ENCODE data around the gene C5orf24.

The C5orf24 gene

DNA sequence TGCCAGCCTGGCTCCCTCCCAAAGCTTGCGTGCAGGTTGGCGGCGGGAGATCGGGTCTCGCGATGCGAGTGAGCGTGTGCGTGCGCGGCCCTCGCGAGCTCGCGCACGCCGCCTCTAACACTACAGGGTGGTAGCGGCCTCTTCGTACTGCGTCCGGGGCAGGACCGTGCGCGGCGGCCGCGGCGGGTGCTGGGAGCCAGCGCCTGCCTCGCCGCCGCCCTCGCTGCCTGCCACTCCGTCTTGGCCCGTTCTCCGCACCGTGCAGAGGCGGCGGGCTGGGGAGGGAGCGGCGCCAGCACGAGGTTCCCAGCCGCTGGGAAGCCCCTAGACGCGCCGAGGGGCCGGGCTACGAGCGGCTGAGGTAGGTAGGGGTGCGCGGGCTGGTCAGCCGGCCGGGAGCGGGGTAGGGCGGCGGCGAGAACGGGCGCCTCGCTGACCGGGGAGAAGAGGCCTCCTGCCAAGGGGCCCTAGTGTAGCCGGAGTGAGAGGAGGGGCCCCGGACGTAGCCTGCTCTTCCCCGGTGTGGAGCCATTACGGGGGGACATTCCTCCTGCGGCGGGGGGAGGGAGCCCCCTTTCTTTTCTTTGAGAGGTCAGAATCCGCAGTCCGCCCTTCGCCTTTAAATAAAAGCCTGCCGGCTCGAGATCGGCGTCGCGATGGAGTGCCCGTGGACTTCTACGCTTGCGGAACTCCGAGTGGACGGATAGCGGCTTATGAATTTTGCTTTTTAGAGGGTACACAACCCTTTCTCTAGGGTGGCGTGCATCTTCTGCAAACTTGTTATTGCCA lies at the start of gene C5orf24 (continued):
- TF ChIP-seq HOXC10 (CRISPR knock-in tag; IDR thresholded peaks at IDR 0.05) (no peak), KLF7 (tag by site-specific recombination; IDR thresholded peaks at IDR 0.05; ENCODE audit: borderline replicate concordance) (no peak), ZNF514 (tag by site-specific recombination; IDR thresholded peaks at IDR 0.05) (no peak), ZNF837 (tag by site-specific recombination; IDR thresholded peaks at IDR 0.05) (no peak)

GRCh38 chr5:134798468-134798867 lies 47.3 kb upstream of the C5orf24 start:
- peaks cover 85 to 87% of the 10 kb centered on the region in 2 experiments for H3K36me3 ChIP-seq (ENCODE audit: control insufficient read depth in 2 of 2, insufficient read depth in 1 of 2, low read length in 2 of 2)
- CTCF ChIA-PET = interaction anchor here (0.6 kb wide), 1 partner anchor 61 kb away, joined by 4 read pairs; no protein-coding TSS in a partner anchor
- POLR2A ChIA-PET = no interaction called here
- no peak overlapping the region for H3K27ac ChIP-seq (ENCODE audit: extremely low read depth, low read depth, low read length)
- H3K4me1 ChIP-seq (ENCODE audit: control insufficient read depth, insufficient read depth, low read length) = no peaks in the 10 kb centered on the region
- no peak overlapping the region for H3K4me3 ChIP-seq (ENCODE audit: low read depth, low read length)
- no peak for TF ChIP-seq ZFP37 (tag by site-specific recombination; IDR thresholded peaks at IDR 0.05)
- TF ChIP-seq, protein P1, sequence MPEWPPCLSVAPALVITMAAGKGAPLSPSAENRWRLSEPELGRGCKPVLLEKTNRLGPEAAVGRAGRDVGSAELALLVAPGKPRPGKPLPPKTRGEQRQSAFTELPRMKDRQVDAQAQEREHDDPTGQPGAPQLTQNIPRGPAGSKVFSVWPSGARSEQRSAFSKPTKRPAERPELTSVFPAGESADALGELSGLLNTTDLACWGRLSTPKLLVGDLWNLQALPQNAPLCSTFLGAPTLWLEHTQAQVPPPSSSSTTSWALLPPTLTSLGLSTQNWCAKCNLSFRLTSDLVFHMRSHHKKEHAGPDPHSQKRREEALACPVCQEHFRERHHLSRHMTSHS (tag by site-specific recombination; IDR thresholded peaks at IDR 0.05) = no peak
- no peaks in the 10 kb centered on the region for H3K9me3 ChIP-seq (ENCODE audit: control insufficient read depth, insufficient read depth, low read depth, low read length)

DNA sequence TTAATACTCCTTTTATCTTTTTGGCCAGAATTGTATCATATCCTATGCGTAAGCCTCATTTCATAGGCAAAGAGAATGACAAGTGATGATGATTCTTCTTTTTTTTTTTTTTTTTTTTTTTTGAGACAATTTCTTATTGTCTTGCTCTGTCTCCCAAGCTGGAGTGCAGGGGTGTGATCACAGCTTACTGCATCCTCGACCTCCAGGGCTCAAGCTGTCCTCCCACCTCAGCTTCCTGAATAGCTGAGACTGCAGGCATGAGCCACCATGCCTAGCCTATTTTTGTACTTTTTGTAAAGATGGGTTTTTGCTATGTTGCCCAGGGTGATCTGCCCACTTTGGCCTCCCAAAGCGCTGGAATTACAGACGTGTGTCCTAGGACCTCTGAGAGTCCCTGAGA lies 41.9 kb upstream of the C5orf24 start:
- ChIA-PET POLR2A (no interaction called here), CTCF (no interaction called here)
- H3K27ac ChIP-seq (ENCODE audit: extremely low read depth, low read depth, low read length) = no peak overlapping the region
- peaks cover 80 to 84% of the 10 kb centered on the region in 2 experiments for H3K36me3 ChIP-seq (ENCODE audit: control insufficient read depth in 2 of 2, insufficient read depth in 1 of 2, low read length in 2 of 2)
- TF ChIP-seq SP2 (tag by site-specific recombination; IDR thresholded peaks at IDR 0.05) (no peak), KLF8 (tag by site-specific recombination; IDR thresholded peaks at IDR 0.05) (no peak), TCF7L2 (IDR thresholded peaks at IDR 0.05; ENCODE audit: borderline replicate concordance, low read depth, low read length) (no peak), ZSCAN16 (tag by site-specific recombination; IDR thresholded peaks at IDR 0.05) (no peak), ZNF792 (tag by site-specific recombination; IDR thresholded peaks at IDR 0.05) (no peak), RBAK (tag by site-specific recombination; IDR thresholded peaks at IDR 0.05) (no peak), ZNF426 (tag by site-specific recombination; IDR thresholded peaks at IDR 0.05) (no peak), ZNF398 (tag by site-specific recombination; IDR thresholded peaks at IDR 0.05) (no peak), PRDM2 (tag by site-specific recombination; IDR thresholded peaks at IDR 0.05; ENCODE audit: borderline replicate concordance) (no peak), SP3 (tag by site-specific recombination; IDR thresholded peaks at IDR 0.05) (no peak), EGR2 (tag by site-specific recombination; IDR thresholded peaks at IDR 0.05; ENCODE audit: low read depth) (no peak)
- TF ChIP-seq, protein P2, sequence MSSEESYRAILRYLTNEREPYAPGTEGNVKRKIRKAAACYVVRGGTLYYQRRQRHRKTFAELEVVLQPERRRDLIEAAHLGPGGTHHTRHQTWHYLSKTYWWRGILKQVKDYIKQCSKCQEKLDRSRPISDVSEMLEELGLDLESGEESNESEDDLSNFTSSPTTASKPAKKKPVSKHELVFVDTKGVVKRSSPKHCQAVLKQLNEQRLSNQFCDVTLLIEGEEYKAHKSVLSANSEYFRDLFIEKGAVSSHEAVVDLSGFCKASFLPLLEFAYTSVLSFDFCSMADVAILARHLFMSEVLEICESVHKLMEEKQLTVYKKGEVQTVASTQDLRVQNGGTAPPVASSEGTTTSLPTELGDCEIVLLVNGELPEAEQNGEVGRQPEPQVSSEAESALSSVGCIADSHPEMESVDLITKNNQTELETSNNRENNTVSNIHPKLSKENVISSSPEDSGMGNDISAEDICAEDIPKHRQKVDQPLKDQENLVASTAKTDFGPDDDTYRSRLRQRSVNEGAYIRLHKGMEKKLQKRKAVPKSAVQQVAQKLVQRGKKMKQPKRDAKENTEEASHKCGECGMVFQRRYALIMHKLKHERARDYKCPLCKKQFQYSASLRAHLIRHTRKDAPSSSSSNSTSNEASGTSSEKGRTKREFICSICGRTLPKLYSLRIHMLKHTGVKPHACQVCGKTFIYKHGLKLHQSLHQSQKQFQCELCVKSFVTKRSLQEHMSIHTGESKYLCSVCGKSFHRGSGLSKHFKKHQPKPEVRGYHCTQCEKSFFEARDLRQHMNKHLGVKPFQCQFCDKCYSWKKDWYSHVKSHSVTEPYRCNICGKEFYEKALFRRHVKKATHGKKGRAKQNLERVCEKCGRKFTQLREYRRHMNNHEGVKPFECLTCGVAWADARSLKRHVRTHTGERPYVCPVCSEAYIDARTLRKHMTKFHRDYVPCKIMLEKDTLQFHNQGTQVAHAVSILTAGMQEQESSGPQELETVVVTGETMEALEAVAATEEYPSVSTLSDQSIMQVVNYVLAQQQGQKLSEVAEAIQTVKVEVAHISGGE (tag by site-specific recombination; conservative IDR thresholded peaks at IDR 0.05; ENCODE audit: low read depth) = no peak
- no peaks in the 10 kb centered on the region for H3K4me1 ChIP-seq (ENCODE audit: control insufficient read depth, insufficient read depth, low read length)
- H3K9me3 ChIP-seq (ENCODE audit: control insufficient read depth, insufficient read depth, low read depth, low read length) = no peaks in the 10 kb centered on the region
- no peak overlapping the region for H3K4me3 ChIP-seq (ENCODE audit: low read depth, low read length)
